Spleen (tissue), 11 donors: Measurements from ENCODE around the gene TMEM270. TPM values are rescaled to one million over a fixed set of nuclear protein-coding genes. Genes with fewer than 3 reads are reported as not detected.
A peak's percentile ranks its signal among the peaks of the same experiment; 100 is the strongest.

Source experiments
- DNase-seq: peaks from one replicate; pipeline ENCODE4 v3.0.0-alpha.2; 2020
- H3K27ac ChIP-seq, 8 donors: fragments of 200-600 bp; sonication (generic) in 7 of 8; 1 replicate in 4 of 8; 2 replicates in 4 of 8; pipeline versions ENCODE4 v1.5.0 to v1.8.0; 2016 to 2021; ENCODE audit warnings: inconsistent platforms in 4 of 8, mild to moderate bottlenecking in 4 of 8, moderate library complexity in 1 of 8
- H3K27me3 ChIP-seq, 7 donors: fragments of 200-600 bp; sonication (generic) in 6 of 7; replicated peaks in 1 of 7; 1 replicate in 4 of 7; 2 replicates in 3 of 7; pipeline versions ENCODE4 v1.5.0 to v1.8.0; 2016 to 2021; ENCODE audit warnings: inconsistent platforms in 3 of 7, mild to moderate bottlenecking in 1 of 7
- H3K36me3 ChIP-seq, 6 donors: fragments of 200-600 bp; sonication (generic) in 5 of 6; 1 replicate in 4 of 6; 2 replicates in 2 of 6; pipeline versions ENCODE4 v1.5.0 to v1.8.0; 2016 to 2021; ENCODE audit warnings: inconsistent platforms in 2 of 6
- H3K4me1 ChIP-seq, 6 donors: fragments of 200-600 bp; sonication (generic) in 5 of 6; 1 replicate in 3 of 6; 2 replicates in 3 of 6; pipeline versions ENCODE4 v1.5.0 to v1.8.0; 2016 to 2021; ENCODE audit warnings: inconsistent platforms in 3 of 6
- H3K4me3 ChIP-seq, 8 donors: fragments of 200-600 bp; sonication (generic) in 7 of 8; 1 replicate in 4 of 8; 2 replicates in 4 of 8; pipeline versions ENCODE4 v1.5.0 to v1.8.0; 2016 to 2021; ENCODE audit warnings: inconsistent platforms in 4 of 8, mild to moderate bottlenecking in 4 of 8, moderate library complexity in 2 of 8
- H3K9me3 ChIP-seq, 8 donors: fragments of 200-600 bp; sonication (generic) in 7 of 8; 1 replicate in 4 of 8; 2 replicates in 4 of 8; pipeline versions ENCODE4 v1.5.0 to v1.8.0; 2016 to 2021; ENCODE audit warnings: inconsistent platforms in 4 of 8
- POLR2A ChIP-seq, 3 donors: fragments of 450-650 bp; IDR thresholded peaks; one replicate each; pipeline ENCODE4 v1.5.1; 2017; ENCODE audit warnings: antibody characterized with exemption in 3 of 3, mild to moderate bottlenecking in 1 of 3
- POLR2AphosphoS5 ChIP-seq, 3 donors: sonication (generic); formaldehyde crosslinking; IDR thresholded peaks; one replicate each; pipeline ENCODE4 v1.5.1; 2017; ENCODE audit warnings: antibody characterized with exemption in 3 of 3
- WGBS, 5 donors: extraction: QIAGEN DNeasy Blood & Tissue Kit in 3 of 5; methylation state at CpG; one replicate each; pipeline versions ENCODE4 v1.1.5 to v1.1.7; 2013 to 2018; 5-methylcytosine and 5-hydroxymethylcytosine counted together
- intact Hi-C: fragments of 100-400 bp; cut with DNase I; formaldehyde crosslinking; loops from one replicate; pipeline ENCODE4 v1.15.0; 2023; ENCODE audit warnings: low total_unique reads
- polyA plus RNA-seq, 3 donors: library from polyadenylated mRNA; stranded (reverse); fragments of 200-250 nt; gene quantifications; one replicate each; pipeline ENCODE4 v1.2.1, GENCODE V29; 2013
- total RNA-seq, 7 donors: library from RNA; depleted of rRNA in 3 of 7; stranded (reverse); fragments of >200 nt in 3 of 7; fragmentation: NEBNext Ultra II Directional in 4 of 7; extraction: Animal tissue kit (Norgen Biotek cat#: 25700) in 4 of 7; gene quantifications; one replicate each; pipeline versions ENCODE4 v1.1.0 to v1.2.1, GENCODE V29; 2016 to 2021
- TF ChIP-seq, protein P1 (sequence below), 11 experiments: fragments of 200-600 bp in 7 of 11; fragments of 450-650 bp in 4 of 11; sonication (generic) in 4 of 11; IDR thresholded peaks in 8 of 11; conservative IDR thresholded peaks in 3 of 11; 1 replicate in 7 of 11; 2 replicates in 4 of 11; pipeline versions ENCODE4 v1.4.0 to v1.8.0; 2016 to 2021; ENCODE audit warnings: antibody characterized with exemption in 11 of 11, inconsistent platforms in 4 of 11, mild to moderate bottlenecking in 1 of 11
- donor health status: healthy with polysubstance abuse.
- donor health status: DM: no; HTN: no; CAD: no; lungs with moderate emphysema.
- donor health status: DM: no; HTN: no; CAD: no.
- donor health status: Bipolar disorder and iron deficiency.
- donor health status: healthy.
- donor health status: DM: no; HTN: no; CAD: no.
- donor health status: DM: yes; HTN: yes; CAD: no.

The TMEM270 gene
- total and polyA plus RNA-seq, 10 donors = not detected

DNA sequence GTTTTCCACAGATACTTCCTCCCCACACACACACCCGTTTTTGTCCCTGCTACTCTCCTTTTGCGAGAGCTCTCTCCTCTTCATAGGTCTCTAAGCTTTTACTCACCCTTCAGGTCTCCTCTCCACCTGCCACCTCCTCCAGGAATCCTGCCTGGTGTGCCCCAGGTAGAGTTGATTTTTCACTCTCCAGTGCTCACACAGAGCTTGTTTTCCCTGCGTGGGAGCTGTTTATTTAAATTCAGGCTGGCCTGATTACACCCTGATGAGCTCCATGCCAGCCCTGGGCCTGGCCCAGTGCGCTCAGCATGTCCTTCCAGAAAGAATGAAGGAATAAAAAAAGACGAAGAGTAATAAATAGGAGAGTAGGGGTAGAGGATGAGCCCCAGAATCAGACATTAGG lies 37.7 kb upstream of the TMEM270 start:
- peak; percentile 16 for DNase-seq
- H3K4me1 ChIP-seq = peaks cover 10 to 29% (median 22%) of the 10 kb centered on the region in 6 donors
- H3K27me3 ChIP-seq = no peaks in the 10 kb centered on the region
- no peaks in the 10 kb centered on the region for H3K9me3 ChIP-seq
- no peak overlapping the region for H3K27ac ChIP-seq
- H3K4me3 ChIP-seq = no peak overlapping the region
- no peak for TF ChIP-seq POLR2AphosphoS5 (IDR thresholded peaks at IDR 0.05)
- TF ChIP-seq, protein P1, sequence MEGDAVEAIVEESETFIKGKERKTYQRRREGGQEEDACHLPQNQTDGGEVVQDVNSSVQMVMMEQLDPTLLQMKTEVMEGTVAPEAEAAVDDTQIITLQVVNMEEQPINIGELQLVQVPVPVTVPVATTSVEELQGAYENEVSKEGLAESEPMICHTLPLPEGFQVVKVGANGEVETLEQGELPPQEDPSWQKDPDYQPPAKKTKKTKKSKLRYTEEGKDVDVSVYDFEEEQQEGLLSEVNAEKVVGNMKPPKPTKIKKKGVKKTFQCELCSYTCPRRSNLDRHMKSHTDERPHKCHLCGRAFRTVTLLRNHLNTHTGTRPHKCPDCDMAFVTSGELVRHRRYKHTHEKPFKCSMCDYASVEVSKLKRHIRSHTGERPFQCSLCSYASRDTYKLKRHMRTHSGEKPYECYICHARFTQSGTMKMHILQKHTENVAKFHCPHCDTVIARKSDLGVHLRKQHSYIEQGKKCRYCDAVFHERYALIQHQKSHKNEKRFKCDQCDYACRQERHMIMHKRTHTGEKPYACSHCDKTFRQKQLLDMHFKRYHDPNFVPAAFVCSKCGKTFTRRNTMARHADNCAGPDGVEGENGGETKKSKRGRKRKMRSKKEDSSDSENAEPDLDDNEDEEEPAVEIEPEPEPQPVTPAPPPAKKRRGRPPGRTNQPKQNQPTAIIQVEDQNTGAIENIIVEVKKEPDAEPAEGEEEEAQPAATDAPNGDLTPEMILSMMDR (IDR thresholded peaks at IDR 0.05 in 8 of 11, conservative IDR thresholded peaks at IDR 0.05 in 3 of 11) = no peak
- TF ChIP-seq POLR2A (IDR thresholded peaks at IDR 0.05) = no peak
- 75 to 90% (median 84%) methylated on average over 5 of the region's 5 CpGs for WGBS, 5 donors
- intact Hi-C loops = no loop called here
- no peaks in the 10 kb centered on the region for H3K36me3 ChIP-seq

DNA sequence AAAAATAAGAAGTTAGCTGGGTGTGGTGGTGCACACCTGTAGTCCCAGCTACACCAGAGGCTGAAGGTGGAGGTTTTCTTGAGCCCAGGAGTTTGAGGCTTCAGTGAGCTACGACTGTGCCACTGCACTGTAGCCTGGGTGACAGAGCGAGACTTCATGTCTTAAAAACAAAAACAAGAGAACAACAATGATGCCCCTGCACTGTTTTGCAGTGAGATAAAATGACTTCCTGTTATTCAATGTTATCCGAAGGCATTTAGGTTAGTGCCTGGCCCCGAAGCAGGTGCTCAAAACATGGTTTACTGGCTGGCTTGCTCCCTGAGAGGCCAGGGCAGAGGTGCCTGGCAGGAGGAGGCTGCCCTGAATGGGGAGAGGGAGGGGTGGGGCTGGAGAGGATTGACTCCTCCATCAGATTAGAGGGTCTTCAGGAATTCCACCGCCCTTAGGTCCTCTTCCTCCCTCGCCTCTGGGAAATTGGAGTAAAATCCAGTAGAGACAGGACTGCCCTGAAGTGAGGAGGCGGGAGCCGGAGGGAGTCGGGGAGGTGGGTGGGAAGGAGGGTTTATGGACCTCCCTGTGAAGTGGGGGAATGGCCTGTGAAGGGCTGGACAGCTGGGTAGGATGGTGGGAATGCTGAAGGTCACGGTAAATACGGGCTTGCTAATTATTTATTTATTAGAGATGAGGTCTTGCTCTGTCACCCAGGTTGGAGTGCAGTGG lies 36.9 kb upstream of the TMEM270 start:
- WGBS, 5 donors = 74 to 83% (median 79%) methylated on average over 11 of the region's 11 CpGs
- Histone ChIP-seq H3K9me3 (no peaks in the 10 kb centered on the region), H3K36me3 (no peaks in the 10 kb centered on the region), H3K4me1 (peaks cover 13 to 36% (median 29%) of the 10 kb centered on the region in 6 donors), H3K27ac (no peak overlapping the region), H3K4me3 (no peak overlapping the region), H3K27me3 (no peaks in the 10 kb centered on the region)
- peak; percentile 23 for DNase-seq
- intact Hi-C loops = no loop called here
- TF ChIP-seq POLR2A (IDR thresholded peaks at IDR 0.05) = no peak
- TF ChIP-seq, protein P1 (IDR thresholded peaks at IDR 0.05 in 8 of 11, conservative IDR thresholded peaks at IDR 0.05 in 3 of 11) = no peak
- no peak for TF ChIP-seq POLR2AphosphoS5 (IDR thresholded peaks at IDR 0.05)

- peak; percentile 67 for DNase-seq
- no peak for TF ChIP-seq POLR2A (IDR thresholded peaks at IDR 0.05)
- TF ChIP-seq, protein P1 (IDR thresholded peaks at IDR 0.05 in 8 of 11, conservative IDR thresholded peaks at IDR 0.05 in 3 of 11) = no peak
- no peak for TF ChIP-seq POLR2AphosphoS5 (IDR thresholded peaks at IDR 0.05)
Measured at GRCh38 chr7:73824986-73825385, 36.0 kb upstream of the TMEM270 start.

DNA sequence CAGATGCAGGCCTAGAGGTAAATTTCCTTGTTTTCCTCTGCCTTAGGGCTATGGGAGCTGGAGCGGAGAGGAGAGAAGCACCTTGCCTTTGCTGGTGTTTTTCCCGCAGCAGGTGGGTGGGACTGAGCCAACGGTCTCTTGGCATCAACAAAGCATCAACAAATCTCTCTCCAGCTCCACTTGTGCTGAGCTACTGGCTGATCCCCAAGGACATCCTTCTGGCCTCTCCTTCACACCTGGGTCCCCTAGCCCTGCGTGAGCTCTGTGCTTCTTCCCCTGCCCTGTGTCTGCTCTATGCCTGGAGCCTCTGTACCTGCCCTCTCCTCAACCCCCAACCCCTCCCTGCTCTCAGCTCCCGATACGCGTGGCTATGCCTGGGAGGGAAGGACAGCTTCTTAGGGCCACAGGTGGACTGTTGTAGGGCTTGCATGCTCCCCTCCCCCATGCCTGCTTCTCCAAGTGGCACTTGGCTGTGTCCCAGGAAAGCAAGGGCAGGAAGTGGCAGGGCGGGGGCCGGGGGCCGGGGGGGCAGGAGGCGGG lies 33.3 kb upstream of the TMEM270 start:
- Histone ChIP-seq H3K9me3 (no peaks in the 10 kb centered on the region), H3K27me3 (no peaks in the 10 kb centered on the region), H3K4me1 (peaks cover 13 to 68% (median 40%) of the 10 kb centered on the region in 6 donors), H3K4me3 (no peak overlapping the region), H3K36me3 (no peaks in the 10 kb centered on the region), H3K27ac (peak overlapping the region in 5 of 8 donors; percentile 23 to 46 (median 39))
- 16 to 42% (median 19%) methylated on average over 7 to 11 of the region's 11 CpGs for WGBS, 5 donors
- intact Hi-C loops = no loop called here
- DNase-seq = no peak
- TF ChIP-seq, protein P1 (IDR thresholded peaks at IDR 0.05 in 8 of 11, conservative IDR thresholded peaks at IDR 0.05 in 3 of 11) = no peak
- no peak for TF ChIP-seq POLR2AphosphoS5 (IDR thresholded peaks at IDR 0.05)
- TF ChIP-seq POLR2A (IDR thresholded peaks at IDR 0.05) = no peak

More at GRCh38 chr7:73824986-73825385, 36.0 kb upstream of the TMEM270 start:
- 78 to 92% (median 84%) methylated on average over 9 of the region's 9 CpGs for WGBS, 5 donors
- no peaks in the 10 kb centered on the region for H3K9me3 ChIP-seq
- peaks cover 13 to 46% (median 30%) of the 10 kb centered on the region in 6 donors for H3K4me1 ChIP-seq
- no peaks in the 10 kb centered on the region for H3K36me3 ChIP-seq
- H3K4me3 ChIP-seq = no peak overlapping the region
- H3K27me3 ChIP-seq = no peaks in the 10 kb centered on the region
- intact Hi-C loops = no loop called here
- H3K27ac ChIP-seq = no peak overlapping the region
